Epithelial cell of prostate (primary cell): ENCODE data around the gene TBC1D9.

Source experiments
- DNase-seq: peaks from one replicate; pipeline ENCODE4 v3.0.0-alpha.2; 2011; ENCODE audit warnings: low read depth, low spot score
- H3K27ac ChIP-seq: fragments of 450-650 bp; 2 replicates; pipeline ENCODE4 v1.5.1; 2017; ENCODE audit warnings: mild to moderate bottlenecking

The TBC1D9 gene

GRCh38 chr4:140659943-140660700, 96.1 kb downstream of the TBC1D9 start:
- no peak for DNase-seq
- H3K27ac ChIP-seq, result no peak overlapping the region

GRCh38 chr4:140654495-140654814, 101.7 kb downstream of the TBC1D9 start:
- no peak for DNase-seq
- H3K27ac ChIP-seq, result no peak overlapping the region

GRCh38 chr4:140653718-140654494, 102.3 kb downstream of the TBC1D9 start:
- no peak for DNase-seq
- H3K27ac ChIP-seq, result no peak overlapping the region

GRCh38 chr4:140652601-140653000, 103.6 kb downstream of the TBC1D9 start:
- H3K27ac ChIP-seq, result no peak overlapping the region

DNA sequence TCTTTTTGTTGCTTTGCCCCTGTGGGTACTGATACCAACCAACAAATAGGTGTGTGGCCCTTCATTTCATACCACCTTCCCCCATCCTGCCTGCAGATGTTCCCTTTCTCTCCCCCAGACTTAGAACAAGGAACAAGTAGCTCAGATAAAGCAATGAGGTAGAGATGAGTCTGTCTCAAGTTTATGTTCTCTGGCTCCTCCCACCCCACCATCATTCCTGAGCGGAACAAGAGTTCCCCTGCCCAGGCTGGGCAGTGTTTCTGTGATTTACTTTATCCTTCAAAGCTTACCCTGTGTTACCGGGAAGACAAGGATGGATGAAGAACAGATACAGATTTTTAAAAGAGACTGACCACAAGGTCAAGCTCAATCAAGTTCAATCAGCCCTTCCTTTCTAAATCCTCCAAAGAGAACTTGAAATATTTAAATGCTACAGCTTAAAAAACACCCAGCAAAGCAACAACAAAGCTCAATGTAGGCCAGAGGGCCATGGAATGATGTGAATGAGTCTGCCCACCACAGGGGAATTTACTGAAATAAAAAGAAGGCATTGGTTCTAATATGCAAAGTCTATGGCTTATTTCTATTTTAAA, 107.4 kb downstream of the TBC1D9 start:
- no peak overlapping the region for H3K27ac ChIP-seq

More at GRCh38 chr4:140652601-140653000, 103.6 kb downstream of the TBC1D9 start:
- no peak for DNase-seq

GRCh38 chr4:140645614-140646412, 110.4 kb downstream of the TBC1D9 start:
- H3K27ac ChIP-seq, result no peak overlapping the region
- DNase-seq, result no peak

More for the DNA sequence above, 107.4 kb downstream of the TBC1D9 start:
- DNase-seq, result no peak

DNA sequence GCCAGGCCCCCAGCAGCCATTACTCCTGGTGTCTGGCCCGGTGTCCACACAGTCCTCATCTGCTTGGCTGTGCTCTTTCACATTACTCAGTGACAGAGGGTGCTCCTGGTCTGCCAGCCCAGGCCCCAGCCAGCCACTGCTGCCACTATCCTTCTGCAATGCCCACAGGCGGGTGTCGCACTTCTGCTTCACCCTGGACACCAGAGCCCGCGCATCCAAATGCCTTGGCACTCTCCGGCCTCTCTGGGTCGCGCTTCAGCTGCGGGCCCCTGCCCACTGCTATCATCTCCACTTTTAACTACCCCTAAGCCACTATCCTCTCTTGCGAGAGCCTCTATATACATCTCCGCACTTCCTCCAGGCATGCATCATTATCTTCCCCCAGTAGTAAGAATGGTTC, 111.0 kb downstream of the TBC1D9 start:
- no peak for DNase-seq
- no peak overlapping the region for H3K27ac ChIP-seq

GRCh38 chr4:140644470-140645185, 111.6 kb downstream of the TBC1D9 start:
- no peak overlapping the region for H3K27ac ChIP-seq
- DNase-seq, result no peak

- H3K27ac ChIP-seq, result no peak overlapping the region
- DNase-seq, result no peak
Observed at GRCh38 chr4:140643571-140644055, 112.6 kb downstream of the TBC1D9 start.

GRCh38 chr4:140642674-140643437, 113.3 kb downstream of the TBC1D9 start:
- H3K27ac ChIP-seq, result no peak overlapping the region
- DNase-seq, result no peak

- no peak for DNase-seq
- H3K27ac ChIP-seq, result no peak overlapping the region
Observed at GRCh38 chr4:140641789-140642439, 114.3 kb downstream of the TBC1D9 start.

GRCh38 chr4:140641105-140641555, 115.1 kb downstream of the TBC1D9 start:
- no peak for DNase-seq
- no peak overlapping the region for H3K27ac ChIP-seq

DNA sequence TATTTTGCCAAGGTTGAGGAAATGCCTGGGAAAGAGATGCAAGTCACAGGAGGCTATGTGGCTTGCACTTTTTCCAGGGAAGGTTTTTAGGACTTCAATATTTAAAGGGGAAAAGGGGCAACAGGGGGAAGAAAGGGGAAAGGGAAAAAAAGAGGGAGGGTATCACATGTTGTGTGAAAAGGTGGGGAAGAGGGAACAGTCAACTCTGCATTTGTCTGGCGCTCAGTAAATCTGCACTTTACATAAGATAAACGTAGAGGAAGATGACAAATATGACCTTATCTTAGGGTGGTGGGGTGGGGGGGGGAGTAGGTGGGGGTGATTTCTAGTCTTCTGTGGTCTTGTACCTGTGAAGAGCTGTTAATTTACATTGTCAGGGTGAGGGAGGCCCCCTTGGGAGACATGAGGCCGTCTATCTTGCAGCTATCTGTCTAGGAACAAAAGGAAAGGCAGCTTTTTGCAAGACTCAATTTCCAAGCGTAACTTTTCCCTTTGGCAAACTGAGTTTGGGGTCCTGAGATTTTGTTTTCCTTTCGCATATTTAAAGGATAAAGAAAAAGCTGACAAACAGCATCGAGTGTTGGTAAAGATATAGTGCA, 115.9 kb downstream of the TBC1D9 start:
- H3K27ac ChIP-seq, result no peak overlapping the region
- DNase-seq, result no peak

DNA sequence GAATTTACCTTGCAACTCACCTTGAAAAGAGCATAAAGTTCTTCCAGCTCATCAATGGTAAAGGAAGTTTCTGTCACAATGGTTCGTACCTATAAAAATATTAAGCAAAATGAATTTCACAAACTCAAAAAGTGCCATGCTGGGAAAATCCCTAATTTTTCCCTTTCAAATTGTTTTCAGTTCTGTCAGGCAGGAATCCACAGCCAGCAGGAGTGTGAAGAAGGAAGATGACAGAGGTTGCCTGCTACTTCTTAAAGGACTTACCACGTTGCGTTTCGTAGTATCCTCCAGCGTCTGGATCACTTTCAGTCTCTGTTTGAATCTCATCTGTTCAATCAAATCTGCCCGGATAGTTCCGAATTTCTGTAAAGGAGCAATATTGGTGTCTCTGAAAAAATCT, 117.1 kb downstream of the TBC1D9 start:
- no peak for DNase-seq
- H3K27ac ChIP-seq, result no peak overlapping the region

- no peak overlapping the region for H3K27ac ChIP-seq
- DNase-seq, result no peak
Observed at GRCh38 chr4:140637836-140638235, 118.3 kb downstream of the TBC1D9 start.

DNA sequence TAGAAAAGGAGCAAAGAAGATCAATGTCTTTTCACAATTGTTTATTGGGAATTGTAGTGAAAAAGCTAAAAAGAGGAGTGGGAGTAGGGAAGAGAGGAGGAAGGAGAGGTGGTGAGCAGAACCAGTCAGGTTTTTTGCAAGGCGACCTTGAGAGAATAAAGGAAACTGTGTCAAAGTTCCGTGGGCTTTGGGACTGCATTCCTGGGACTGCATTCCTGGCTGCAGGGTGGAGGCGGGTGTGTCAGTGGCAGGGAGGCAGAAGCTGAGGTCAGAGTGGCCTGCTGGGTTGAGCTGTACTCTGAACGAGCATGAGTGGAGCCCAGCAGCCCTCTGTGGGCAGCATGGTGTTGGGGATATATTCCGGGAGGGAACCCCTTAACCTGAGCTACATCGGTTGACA, 120.6 kb downstream of the TBC1D9 start:
- H3K27ac ChIP-seq, result peak overlapping the region; percentile 45
- no peak for DNase-seq

- DNase-seq, result no peak
- no peak overlapping the region for H3K27ac ChIP-seq
Observed at GRCh38 chr4:140633951-140634350, 122.2 kb downstream of the TBC1D9 start.

DNA sequence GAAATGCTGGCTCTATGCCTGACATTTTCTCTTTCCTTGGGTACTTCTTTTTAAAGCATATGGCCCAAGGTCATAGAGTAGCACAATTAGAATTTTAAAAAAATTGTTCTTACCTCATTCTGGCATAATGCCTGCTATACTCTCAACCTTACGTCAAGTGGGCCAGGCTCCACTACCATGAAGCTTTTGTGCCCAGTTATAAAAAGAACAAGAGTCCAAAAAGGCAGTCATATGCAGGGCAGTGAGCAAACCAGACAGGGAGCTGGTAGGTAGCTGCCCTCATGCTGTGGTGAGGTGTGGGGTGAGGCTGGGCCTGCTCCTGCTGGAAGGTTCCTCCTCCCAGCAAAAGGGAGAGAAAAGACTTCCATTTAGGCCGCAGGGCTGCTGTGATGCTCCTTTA, 123.1 kb downstream of the TBC1D9 start:
- DNase-seq, result no peak
- no peak overlapping the region for H3K27ac ChIP-seq
